Type B pancreatic cell (in vitro differentiated cells): ENCODE results near the gene RAB15. TPM values are rescaled to one million over a fixed set of nuclear protein-coding genes. Genes with fewer than 3 reads are reported as not detected.

Source experiments
- DNase-seq: peaks from one replicate; pipeline ENCODE4 v3.0.0; 2021; ENCODE audit warnings: mixed read lengths; ENCODE audit not compliant: unreplicated experiment; ENCODE audit errors: extremely low spot score
- H3K27ac Mint-ChIP-seq: 2 replicates; pipeline ENCODE4 v1.8.0; 2021; ENCODE audit warnings: mild to moderate bottlenecking, mixed read lengths
- H3K27me3 Mint-ChIP-seq: 2 replicates; pipeline ENCODE4 v1.8.0; 2021; ENCODE audit warnings: mixed read lengths
- H3K36me3 Mint-ChIP-seq: 2 replicates; pipeline ENCODE4 v1.8.0; 2021; ENCODE audit warnings: mixed read lengths
- H3K4me1 Mint-ChIP-seq: one replicate; pipeline ENCODE4 v1.8.0; 2021; ENCODE audit warnings: mixed read lengths; ENCODE audit not compliant: unreplicated experiment
- H3K4me3 Mint-ChIP-seq: 2 replicates; pipeline ENCODE4 v1.8.0; 2021; ENCODE audit warnings: mild to moderate bottlenecking, mixed read lengths
- H3K9me3 Mint-ChIP-seq: 2 replicates; pipeline ENCODE4 v1.8.0; 2021; ENCODE audit warnings: mixed read lengths
- total RNA-seq: library from RNA; stranded (reverse); gene quantifications from 2 replicates; pipeline ENCODE4 v1.2.1, GENCODE V29; 2021; ENCODE audit warnings: low replicate concordance
- TF ChIP-seq, protein P1 (sequence below): fragments of 200-600 bp; sonication (generic); conservative IDR thresholded peaks from 2 replicates; pipeline ENCODE4 v1.5.0; 2021; ENCODE audit warnings: antibody characterized with exemption, mild to moderate bottlenecking

RAB15 gene
- total RNA-seq, 1 donor from 2014 or later: 31.4 TPM

DNA sequence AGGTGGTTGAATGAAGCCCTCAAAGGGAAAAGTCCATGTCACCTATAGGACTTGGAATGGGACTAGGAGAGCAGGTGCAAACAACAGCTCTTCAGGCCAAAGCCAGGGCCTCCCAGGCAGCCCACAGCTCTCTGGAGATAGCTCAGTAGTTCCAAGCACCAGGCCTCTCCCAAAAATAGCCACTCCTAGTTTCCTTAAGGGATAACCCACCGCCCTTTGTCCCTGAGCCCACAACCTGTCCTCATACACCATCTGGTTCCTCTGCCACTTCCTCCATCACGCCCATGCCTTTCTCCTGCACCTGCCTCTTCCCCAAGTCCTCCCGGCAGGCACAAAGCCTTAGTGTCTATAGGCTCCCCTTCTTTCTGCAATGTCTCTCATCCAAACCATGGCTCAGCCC lies 2.1 kb downstream of the RAB15 start:
- TF ChIP-seq, protein P1, sequence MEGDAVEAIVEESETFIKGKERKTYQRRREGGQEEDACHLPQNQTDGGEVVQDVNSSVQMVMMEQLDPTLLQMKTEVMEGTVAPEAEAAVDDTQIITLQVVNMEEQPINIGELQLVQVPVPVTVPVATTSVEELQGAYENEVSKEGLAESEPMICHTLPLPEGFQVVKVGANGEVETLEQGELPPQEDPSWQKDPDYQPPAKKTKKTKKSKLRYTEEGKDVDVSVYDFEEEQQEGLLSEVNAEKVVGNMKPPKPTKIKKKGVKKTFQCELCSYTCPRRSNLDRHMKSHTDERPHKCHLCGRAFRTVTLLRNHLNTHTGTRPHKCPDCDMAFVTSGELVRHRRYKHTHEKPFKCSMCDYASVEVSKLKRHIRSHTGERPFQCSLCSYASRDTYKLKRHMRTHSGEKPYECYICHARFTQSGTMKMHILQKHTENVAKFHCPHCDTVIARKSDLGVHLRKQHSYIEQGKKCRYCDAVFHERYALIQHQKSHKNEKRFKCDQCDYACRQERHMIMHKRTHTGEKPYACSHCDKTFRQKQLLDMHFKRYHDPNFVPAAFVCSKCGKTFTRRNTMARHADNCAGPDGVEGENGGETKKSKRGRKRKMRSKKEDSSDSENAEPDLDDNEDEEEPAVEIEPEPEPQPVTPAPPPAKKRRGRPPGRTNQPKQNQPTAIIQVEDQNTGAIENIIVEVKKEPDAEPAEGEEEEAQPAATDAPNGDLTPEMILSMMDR: no peak
- DNase-seq: no peak
- Mint-ChIP-seq H3K4me1 (peaks cover 26% of the 10 kb centered on the region), H3K36me3 (peaks cover 8% of the 10 kb centered on the region), H3K27me3 (no peaks in the 10 kb centered on the region), H3K27ac (peak overlapping the region; percentile 65), H3K9me3 (no peaks in the 10 kb centered on the region), H3K4me3 (peak overlapping the region; percentile 87)

DNA sequence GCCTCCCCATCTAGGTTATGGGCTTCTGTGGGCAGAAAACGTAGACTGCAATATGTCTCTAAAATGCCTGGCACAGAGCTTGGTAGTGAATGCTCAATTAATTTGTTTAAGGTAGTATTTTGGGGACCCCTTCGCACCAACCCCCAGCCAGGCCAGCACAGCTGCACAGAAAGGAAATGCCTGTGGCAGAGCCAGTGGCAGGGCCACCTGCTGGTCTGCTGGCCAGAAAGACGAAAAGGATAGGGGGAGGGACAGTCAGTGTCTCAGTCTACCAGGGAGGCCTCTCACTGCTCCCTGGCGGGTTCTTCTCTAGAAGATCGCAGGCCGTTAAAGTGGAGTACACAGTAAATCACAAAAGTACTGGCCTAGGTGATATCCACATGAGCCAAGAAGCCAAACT lies 3.5 kb downstream of the RAB15 start:
- no peaks in the 10 kb centered on the region for H3K27me3 Mint-ChIP-seq
- TF ChIP-seq, protein P1: no peak
- peaks cover 30% of the 10 kb centered on the region for H3K4me1 Mint-ChIP-seq
- H3K9me3 Mint-ChIP-seq: no peaks in the 10 kb centered on the region
- no peak overlapping the region for H3K4me3 Mint-ChIP-seq
- DNase-seq: no peak
- H3K27ac Mint-ChIP-seq: no peak overlapping the region
- peaks cover 12% of the 10 kb centered on the region for H3K36me3 Mint-ChIP-seq

DNA sequence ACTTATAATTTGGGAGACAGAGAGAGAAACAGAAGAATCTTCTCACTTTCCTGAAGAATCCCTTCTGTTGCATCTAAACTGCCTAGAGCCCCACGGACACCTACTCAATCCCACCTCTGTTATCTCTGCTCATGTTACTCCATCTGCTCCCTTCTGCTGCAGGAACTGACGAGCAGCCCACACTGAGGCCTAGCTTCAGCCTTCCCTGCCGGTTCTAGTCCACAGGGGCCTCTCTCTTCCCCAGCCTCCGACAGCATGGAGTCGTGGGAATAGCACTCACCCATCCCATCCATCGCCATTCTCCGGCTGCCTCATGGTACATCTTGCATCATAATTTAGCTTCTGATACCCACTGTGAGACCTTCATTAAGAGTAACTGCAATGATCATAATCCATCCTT lies 4.0 kb downstream of the RAB15 start:
- peaks cover 30% of the 10 kb centered on the region for H3K4me1 Mint-ChIP-seq
- H3K27ac Mint-ChIP-seq: peak overlapping the region; percentile 37
- no peaks in the 10 kb centered on the region for H3K9me3 Mint-ChIP-seq
- TF ChIP-seq, protein P1: no peak
- H3K36me3 Mint-ChIP-seq: peaks cover 12% of the 10 kb centered on the region
- no peak for DNase-seq
- H3K27me3 Mint-ChIP-seq: no peaks in the 10 kb centered on the region
- no peak overlapping the region for H3K4me3 Mint-ChIP-seq

DNA sequence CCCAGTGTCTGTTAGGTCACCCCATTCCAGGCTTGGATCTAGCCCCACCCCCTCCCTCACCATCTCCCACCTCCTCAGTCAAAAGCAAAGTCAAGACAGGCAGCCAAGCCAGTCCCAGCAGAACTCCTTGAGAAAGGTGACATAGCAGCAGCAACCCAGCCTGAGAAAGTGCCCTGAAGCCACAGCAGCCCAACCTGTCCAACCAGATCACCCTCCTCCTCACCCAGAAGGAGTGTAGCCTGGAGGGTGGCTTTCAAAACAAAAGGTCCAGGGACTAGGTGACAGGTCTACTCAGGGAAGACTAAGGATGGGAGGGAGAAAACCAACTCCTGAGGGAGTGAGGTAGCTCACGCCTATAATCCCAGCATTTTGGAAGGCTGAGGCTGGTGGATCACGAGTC lies 5.2 kb downstream of the RAB15 start:
- H3K9me3 Mint-ChIP-seq: no peaks in the 10 kb centered on the region
- TF ChIP-seq, protein P1: no peak
- H3K36me3 Mint-ChIP-seq: peaks cover 16% of the 10 kb centered on the region
- DNase-seq: no peak
- peak overlapping the region; percentile 74 for H3K27ac Mint-ChIP-seq
- H3K4me1 Mint-ChIP-seq: peaks cover 30% of the 10 kb centered on the region
- H3K4me3 Mint-ChIP-seq: peak overlapping the region; percentile 67
- H3K27me3 Mint-ChIP-seq: no peaks in the 10 kb centered on the region

DNA sequence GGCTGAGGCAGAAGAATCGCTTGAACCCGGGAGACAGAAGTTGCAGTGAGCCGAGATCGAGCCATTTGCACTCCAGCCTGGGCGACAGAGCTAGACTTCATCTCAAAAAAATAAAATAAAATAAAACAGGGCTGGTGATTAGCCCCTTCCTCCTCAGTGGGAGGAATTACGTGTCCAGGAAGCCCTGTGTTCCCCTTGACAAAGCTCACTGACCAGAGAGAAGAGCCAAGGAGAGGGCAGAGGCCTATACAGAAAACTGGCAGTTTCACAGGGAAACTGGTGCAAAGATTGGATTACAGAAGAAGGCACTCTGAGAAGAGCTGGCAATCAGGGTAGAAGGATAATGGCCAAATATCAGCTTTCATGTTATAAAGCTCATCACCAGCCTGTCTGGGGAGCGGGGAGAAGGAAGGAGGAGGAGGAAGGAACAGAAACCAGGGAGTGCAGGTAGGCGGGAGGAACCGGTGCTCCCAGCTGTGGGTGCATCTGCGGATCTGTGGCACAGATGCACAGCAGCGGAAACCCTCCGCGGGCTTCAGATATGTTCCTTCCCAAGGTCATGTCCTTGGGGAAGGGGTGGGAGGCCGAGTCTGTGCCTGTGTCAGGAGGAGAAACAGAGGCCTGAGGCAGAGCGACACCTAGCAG lies 6.7 kb downstream of the RAB15 start:
- H3K9me3 Mint-ChIP-seq: no peaks in the 10 kb centered on the region
- H3K4me1 Mint-ChIP-seq: peaks cover 30% of the 10 kb centered on the region
- peak overlapping the region; percentile 66 for H3K27ac Mint-ChIP-seq

More for the DNA sequence above, 6.7 kb downstream of the RAB15 start:
- peak overlapping the region; percentile 12 for H3K4me3 Mint-ChIP-seq
- no peaks in the 10 kb centered on the region for H3K27me3 Mint-ChIP-seq
- no peak for DNase-seq
- H3K36me3 Mint-ChIP-seq: peaks cover 16% of the 10 kb centered on the region
- TF ChIP-seq, protein P1: no peak
